C4-2B (cell line): Measurements from ENCODE around the gene NDFIP1.
"Not testable (repeated sequence)": the region's sequence is repeated elsewhere in the genome, so short reads cannot be mapped to it uniquely, and the experiment has no call there.

Experiments used
- H3K27ac ChIP-seq: fragments of 450-650 bp; 2 replicates; pipeline ENCODE4 v1.5.1; 2017
- ZFX ChIP-seq: fragments of 450-650 bp; IDR thresholded peaks from 2 replicates; pipeline ENCODE4 v1.6.1; 2017
- TF ChIP-seq, protein P1 (sequence below): fragments of 450-650 bp; conservative IDR thresholded peaks from 2 replicates; pipeline ENCODE4 v1.5.1; 2017; ENCODE audit warnings: mild to moderate bottlenecking

NDFIP1 gene

DNA sequence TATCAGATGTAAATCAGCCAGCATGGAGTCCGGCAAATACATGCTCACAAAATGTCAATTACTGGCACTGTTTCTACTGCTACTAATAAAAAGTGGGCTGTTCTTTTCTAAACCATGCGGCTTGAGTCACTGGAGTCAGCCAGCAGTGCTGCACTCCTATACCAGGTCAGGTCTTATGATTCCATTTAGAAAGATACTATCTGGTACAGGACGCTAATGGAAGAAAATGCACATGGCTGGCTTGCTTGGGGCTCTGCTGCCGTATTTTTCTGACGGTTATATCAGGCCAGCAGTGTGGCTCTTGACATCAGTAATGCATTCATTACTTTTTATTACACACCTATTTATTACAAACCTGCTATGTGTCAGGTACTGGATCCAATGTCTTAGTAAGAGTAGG is 74.3 kb downstream of the NDFIP1 start:
- no peak overlapping the region for H3K27ac ChIP-seq
- TF ChIP-seq, protein P1, sequence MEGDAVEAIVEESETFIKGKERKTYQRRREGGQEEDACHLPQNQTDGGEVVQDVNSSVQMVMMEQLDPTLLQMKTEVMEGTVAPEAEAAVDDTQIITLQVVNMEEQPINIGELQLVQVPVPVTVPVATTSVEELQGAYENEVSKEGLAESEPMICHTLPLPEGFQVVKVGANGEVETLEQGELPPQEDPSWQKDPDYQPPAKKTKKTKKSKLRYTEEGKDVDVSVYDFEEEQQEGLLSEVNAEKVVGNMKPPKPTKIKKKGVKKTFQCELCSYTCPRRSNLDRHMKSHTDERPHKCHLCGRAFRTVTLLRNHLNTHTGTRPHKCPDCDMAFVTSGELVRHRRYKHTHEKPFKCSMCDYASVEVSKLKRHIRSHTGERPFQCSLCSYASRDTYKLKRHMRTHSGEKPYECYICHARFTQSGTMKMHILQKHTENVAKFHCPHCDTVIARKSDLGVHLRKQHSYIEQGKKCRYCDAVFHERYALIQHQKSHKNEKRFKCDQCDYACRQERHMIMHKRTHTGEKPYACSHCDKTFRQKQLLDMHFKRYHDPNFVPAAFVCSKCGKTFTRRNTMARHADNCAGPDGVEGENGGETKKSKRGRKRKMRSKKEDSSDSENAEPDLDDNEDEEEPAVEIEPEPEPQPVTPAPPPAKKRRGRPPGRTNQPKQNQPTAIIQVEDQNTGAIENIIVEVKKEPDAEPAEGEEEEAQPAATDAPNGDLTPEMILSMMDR, result no peak
- no peak for TF ChIP-seq ZFX

DNA sequence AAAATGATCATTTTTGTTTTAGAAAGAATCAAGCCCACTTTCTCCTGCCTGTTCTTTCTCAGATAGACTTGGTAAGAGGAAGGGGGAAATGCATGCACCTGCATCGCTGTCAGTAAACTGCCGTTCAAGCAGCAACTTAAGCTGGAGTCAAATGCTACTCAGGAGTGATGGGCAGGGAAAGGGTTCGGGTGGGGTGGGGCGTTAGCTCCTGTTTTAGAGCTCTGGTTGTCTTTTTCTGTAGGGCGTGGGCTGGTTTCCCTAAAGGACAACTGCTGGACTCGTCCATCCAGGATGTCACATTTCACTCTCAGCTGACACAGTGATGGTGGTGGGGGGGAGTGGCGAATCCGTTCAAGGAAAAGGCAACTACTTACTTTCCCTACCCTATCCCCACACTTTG is 75.0 kb downstream of the NDFIP1 start:
- no peak overlapping the region for H3K27ac ChIP-seq
- TF ChIP-seq, protein P1, result no peak
- TF ChIP-seq ZFX, result no peak

DNA sequence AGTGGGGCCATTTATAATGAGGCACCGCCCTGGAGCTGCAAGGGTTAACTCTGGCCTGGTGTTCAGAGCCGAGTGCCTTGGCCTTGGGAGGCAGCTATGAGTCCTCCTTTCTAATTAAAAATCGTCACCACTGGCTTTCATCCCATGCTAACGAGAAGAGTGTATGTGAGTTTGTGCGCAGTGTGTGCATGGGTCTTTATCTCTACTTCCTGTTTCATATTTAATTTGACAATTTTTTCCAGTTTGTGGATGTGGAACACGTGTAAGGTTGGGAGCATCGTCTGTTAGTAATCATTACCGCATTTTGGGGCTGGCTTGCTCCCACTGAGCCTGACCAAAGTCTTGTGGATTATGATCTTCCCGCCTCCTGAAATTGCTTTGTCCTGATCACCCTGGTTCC is 76.4 kb downstream of the NDFIP1 start:
- TF ChIP-seq ZFX, result no peak
- TF ChIP-seq, protein P1, result no peak
- no peak overlapping the region; the same call in 1 of the 2 replicates for H3K27ac ChIP-seq

DNA sequence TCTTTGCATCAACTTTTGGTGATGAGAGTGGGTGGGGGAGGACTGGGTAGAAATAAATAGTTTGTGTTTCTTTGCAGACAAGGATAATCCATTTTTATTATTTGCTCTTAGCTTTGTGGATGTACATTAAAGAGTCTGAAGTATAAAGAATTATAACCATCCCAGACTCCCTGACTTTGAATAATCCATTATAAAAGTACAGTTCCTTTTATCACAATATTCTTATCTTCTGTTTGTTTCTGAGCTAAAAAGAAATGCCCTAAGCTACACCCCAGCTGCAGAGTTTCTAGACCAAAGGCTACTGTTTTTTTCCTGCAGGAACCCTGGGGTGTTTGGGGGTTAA is 77.9 kb downstream of the NDFIP1 start:
- H3K27ac ChIP-seq, result peak overlapping the region; percentile 58
- TF ChIP-seq ZFX, result no peak
- TF ChIP-seq, protein P1, result no peak

DNA sequence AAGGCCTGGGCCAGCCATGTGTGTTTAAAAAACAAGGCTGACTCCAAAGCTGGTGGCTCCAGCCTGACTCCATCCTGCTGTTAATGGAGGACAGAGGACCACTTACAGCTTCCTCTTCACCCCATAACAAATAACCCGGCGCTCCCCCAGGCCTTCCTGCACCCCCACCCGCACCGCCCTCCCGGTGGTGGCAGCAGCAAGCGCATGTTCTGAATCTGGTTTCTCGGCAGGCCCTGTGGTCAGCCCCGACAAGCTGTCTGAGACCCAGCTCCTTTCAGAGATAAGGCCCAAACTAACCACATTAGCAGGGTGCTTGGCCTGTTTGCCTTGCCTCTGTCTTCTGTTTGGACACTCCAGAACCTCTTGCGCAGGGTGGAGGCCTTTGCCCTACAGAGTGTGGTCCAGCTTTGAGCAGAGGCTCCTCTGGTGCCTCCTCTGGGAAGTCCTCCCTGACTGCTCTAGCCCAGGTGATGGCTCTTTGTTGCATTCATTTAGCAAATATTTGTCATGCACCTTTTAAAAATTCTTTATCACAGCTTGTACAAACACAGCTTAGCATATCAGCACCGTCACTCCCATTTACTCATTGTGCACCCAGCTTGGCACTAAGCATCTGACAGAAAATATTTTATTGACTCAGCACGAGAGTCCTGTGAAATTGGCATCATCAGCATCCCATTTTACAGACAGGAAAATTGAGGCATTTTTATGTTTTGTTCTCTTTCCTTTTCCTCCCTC is 78.4 kb downstream of the NDFIP1 start:
- TF ChIP-seq, protein P1, result no peak
- no peak for TF ChIP-seq ZFX
- H3K27ac ChIP-seq, result peak overlapping the region; percentile 58

DNA sequence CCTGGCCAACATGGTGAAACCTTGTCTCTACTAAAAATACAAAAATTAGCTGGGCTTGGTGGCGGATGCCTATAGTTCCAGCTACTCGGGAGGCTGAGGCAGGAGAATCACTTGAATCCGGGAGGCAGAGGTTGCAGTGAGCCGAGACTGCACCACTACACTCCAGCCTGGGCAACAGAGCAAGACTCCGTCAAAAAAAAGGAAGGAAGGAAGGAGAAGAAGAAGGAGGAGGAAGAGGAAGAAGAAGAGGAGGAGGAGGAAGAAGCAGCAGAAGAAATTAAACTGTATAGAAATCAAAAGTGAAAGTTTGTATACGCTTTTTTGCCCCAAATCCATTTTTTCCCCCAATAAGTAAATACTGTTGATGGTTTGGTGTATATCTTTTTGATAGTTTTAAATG is 80.1 kb downstream of the NDFIP1 start:
- H3K27ac ChIP-seq, result not testable (repeated sequence)

DNA sequence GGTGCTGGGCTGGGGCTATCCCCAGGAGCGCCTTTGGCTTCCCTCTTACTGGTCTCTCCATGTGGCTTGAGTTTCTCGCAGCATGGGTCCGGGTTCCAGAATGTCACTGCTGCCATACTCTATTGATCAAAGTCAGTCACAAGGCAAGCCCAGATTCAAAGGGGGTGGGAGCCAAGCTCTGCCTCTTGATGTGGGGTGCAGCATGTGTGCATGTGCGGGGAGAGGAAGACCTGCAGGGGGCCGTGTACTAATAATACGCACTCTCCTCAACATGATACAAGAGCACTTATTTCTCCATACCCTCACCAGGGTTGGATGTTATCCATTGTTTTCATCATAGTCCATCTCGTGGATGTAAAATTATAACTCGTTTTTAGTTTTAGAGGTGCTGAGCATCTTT is 81.2 kb downstream of the NDFIP1 start:
- H3K27ac ChIP-seq, result no peak overlapping the region
- TF ChIP-seq, protein P1, result no peak
- no peak for TF ChIP-seq ZFX

DNA sequence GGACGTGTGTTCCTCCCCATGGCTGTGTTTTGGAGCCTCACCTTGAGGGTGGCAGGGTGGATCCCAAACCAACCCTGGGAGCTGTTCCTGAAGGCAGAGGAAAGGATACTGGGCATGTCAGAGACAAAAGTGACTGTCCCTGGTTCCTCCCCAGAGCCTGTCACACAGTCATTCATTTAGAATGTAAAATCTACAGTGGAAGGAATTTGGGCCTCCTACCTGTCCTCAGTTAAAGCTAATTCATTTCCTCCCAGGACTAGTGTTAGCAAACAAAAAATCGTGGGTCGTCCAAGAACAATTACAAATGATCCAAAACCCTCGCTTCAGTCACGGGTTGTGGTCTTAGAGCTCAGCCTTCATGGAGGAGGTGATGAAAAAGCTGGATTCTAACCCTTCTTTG is 83.2 kb downstream of the NDFIP1 start:
- no peak for TF ChIP-seq ZFX
- TF ChIP-seq, protein P1, result no peak
- peak overlapping the region; percentile 61 for H3K27ac ChIP-seq
